GM12801 (cell line): ENCODE results near the gene PUM1.

Experiments
- CTCF ChIP-seq: IDR thresholded peaks from one replicate; pipeline ENCODE4 v1.5.1; 2011; ENCODE audit warnings: control low read depth; ENCODE audit not compliant: insufficient read length; ENCODE audit errors: extremely low read depth

PUM1 gene

GRCh38 chr1:30982431-30982830 lies 83.1 kb downstream of the PUM1 start:
- TF ChIP-seq CTCF: no peak

GRCh38 chr1:30981172-30981571 lies 84.3 kb downstream of the PUM1 start:
- no peak for TF ChIP-seq CTCF

GRCh38 chr1:30977511-30977910 lies 88.0 kb downstream of the PUM1 start:
- TF ChIP-seq CTCF: no peak

GRCh38 chr1:30977105-30977504 lies 88.4 kb downstream of the PUM1 start:
- no peak for TF ChIP-seq CTCF

GRCh38 chr1:30976143-30976542 lies 89.4 kb downstream of the PUM1 start:
- no peak for TF ChIP-seq CTCF

GRCh38 chr1:30975217-30975616 lies 90.3 kb downstream of the PUM1 start:
- TF ChIP-seq CTCF: no peak

- no peak for TF ChIP-seq CTCF
Observed at GRCh38 chr1:30974536-30974935, 91.0 kb downstream of the PUM1 start.

- TF ChIP-seq CTCF: no peak
Observed at GRCh38 chr1:30971496-30971895, 94.0 kb downstream of the PUM1 start.
